T-helper 17 cell (primary cell): ENCODE data around the gene ZBTB7C. TPM values are rescaled to one million over a fixed set of nuclear protein-coding genes. Genes with fewer than 3 reads are reported as not detected.

ENCODE experiments used
- ATAC-seq: fragments of 150-1000 bp; cut with Tn5 transposase; 2 replicates; pipeline ENCODE4 v1.10.0; 2021; ENCODE audit warnings: mild to moderate bottlenecking, moderate library complexity
- DNase-seq, 3 donors: peaks; one replicate each; pipeline versions ENCODE4 v3.0.0 to v3.0.0-alpha.2; 2020 to 2021
- H3K9me3 ChIP-seq: one replicate; pipeline ENCODE4 v1.7.0; 2013; ENCODE audit warnings: low read length, mild to moderate bottlenecking; ENCODE audit not compliant: control insufficient read depth, poor library complexity, severe bottlenecking
- H3K27ac Mint-ChIP-seq: one replicate; pipeline ENCODE4 v1.8.0; 2022; ENCODE audit warnings: mild to moderate bottlenecking, moderate library complexity, mixed read lengths
- H3K27me3 Mint-ChIP-seq: one replicate; pipeline ENCODE4 v1.8.0; 2022; ENCODE audit warnings: mixed read lengths
- H3K36me3 Mint-ChIP-seq: one replicate; pipeline ENCODE4 v1.8.0; 2022; ENCODE audit warnings: low read depth, mixed read lengths
- H3K4me1 Mint-ChIP-seq: one replicate; pipeline ENCODE4 v1.8.0; 2022; ENCODE audit warnings: mild to moderate bottlenecking, mixed read lengths
- H3K4me3 Mint-ChIP-seq: one replicate; pipeline ENCODE4 v1.8.0; 2022; ENCODE audit warnings: mild to moderate bottlenecking, moderate library complexity, mixed read lengths
- total RNA-seq, 4 donors: library from RNA in 2 of 4; stranded (reverse) in 2 of 4; gene quantifications; one replicate each; pipeline ENCODE4 v1.2.3 and lab custom pipeline; 2022 to 2026

ZBTB7C gene
- total RNA-seq, 2 donors from 2014 or later, result 0.07 TPM; not detected in 1

DNA sequence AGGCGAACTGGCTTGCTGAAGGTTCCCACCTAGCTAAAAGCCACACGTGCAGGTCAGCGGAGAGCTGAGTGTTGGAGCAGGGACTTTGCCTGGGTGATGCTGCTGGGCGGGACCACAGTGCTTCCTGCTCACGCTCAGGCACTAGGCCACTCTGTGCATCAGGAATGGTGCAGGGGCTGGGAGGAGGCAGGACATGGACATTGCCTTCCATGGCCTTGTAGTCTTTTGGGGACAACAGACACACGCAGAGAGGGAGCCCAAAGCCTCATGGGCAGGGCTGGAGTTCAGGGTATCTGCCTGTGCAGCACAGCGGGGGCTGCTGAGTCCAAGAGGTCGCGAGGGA is 207.2 kb downstream of the ZBTB7C start:
- DNase-seq, result no peak
- Mint-ChIP-seq H3K27me3 (peaks cover 70% of the 10 kb centered on the region), H3K27ac (no peak overlapping the region), H3K4me3 (no peak overlapping the region), H3K36me3 (no peaks in the 10 kb centered on the region), H3K4me1 (no peaks in the 10 kb centered on the region)
- no peak for ATAC-seq
- H3K9me3 ChIP-seq, result no peaks in the 10 kb centered on the region

DNA sequence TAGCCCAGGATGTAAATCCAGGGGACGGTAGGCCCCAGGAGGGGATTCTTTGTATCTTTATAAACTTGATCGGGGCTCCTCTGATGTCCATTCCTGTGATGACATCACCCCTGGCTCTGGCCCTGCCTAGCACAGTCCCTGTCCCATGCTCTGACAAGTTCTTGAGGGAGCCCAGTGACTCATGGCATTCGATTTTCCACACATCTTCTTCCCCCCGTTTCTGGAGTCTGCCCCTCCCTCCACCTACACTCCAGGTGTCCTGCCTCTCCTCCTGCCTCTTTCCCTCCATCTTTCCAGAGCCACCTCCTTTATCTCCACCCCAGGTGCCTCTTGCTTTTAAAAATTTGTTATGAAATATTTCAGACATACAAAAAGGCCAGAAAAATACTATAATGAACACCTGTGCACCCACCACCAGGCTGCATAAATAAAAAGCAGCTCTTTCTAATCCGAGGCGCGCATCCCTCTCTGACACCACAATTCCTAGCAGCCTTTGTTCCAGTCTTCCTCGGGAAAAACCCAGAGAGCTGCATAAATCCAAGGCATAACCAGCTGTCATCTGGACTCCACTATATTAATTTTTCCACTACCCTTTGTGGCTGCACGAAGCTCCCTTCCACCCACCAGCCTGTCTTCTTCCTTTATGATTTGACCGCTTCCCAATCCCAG is 207.7 kb downstream of the ZBTB7C start:
- Mint-ChIP-seq H3K27me3 (peaks cover 65% of the 10 kb centered on the region), H3K27ac (no peak overlapping the region), H3K36me3 (no peaks in the 10 kb centered on the region), H3K4me3 (no peak overlapping the region), H3K4me1 (no peaks in the 10 kb centered on the region)
- DNase-seq, result no peak
- ATAC-seq, result no peak
- no peaks in the 10 kb centered on the region for H3K9me3 ChIP-seq

DNA sequence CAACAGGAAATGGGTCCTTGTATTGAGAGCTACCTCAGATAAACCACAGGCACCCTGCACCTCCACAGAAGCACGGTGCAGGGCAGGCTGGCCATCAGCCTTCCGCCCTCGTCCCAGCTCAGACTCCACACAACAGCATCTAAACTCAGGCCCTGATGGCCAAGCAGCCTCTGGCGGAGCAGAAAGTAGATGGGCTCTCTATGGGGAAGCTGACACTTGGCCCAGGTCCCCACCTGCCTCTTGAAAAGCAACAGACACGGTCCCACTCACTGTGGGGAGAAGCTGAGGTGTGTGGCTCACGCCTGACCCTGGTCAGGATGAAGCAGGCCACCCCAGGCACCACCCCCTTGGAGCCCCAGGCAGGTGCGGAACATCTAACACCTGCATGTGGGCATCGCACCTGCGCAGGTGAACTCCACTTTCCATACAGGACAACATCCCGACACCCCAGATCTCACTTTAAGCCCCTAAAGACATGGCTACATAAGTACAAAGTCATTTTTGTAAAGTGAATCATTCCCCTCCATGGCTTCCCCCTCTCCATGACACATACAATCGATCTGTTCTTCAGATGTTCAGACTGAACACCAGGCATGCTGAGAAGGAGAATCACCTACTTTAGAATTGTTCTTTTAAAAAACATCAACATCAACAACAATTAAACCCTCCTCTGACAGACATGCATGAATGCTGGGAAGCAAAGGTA is 208.4 kb downstream of the ZBTB7C start:
- no peak overlapping the region for H3K4me3 Mint-ChIP-seq
- H3K27me3 Mint-ChIP-seq, result peaks cover 63% of the 10 kb centered on the region
- no peak overlapping the region for H3K27ac Mint-ChIP-seq
- H3K4me1 Mint-ChIP-seq, result no peaks in the 10 kb centered on the region
- H3K9me3 ChIP-seq, result no peaks in the 10 kb centered on the region
- ATAC-seq (no peak), DNase-seq (no peak)
- H3K36me3 Mint-ChIP-seq, result no peaks in the 10 kb centered on the region

DNA sequence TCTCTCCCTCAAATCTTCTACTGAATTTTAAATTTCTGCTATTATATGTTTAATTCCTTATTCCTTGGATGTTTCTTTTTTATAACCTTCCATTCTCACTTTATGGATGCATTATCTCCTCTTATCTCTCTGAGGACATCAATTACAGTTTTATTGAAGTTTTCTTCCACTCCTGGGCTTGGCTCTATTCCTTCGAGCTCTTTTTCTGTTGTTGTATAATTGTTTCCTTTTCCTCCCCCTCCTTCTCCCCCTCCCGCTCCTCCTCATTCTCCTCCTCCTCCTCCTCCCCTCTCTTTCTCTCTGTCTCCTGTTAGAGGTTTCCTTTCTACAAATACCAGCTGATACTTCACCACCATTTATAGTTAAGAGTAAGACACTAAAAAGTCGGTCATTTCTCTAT is 209.8 kb downstream of the ZBTB7C start:
- H3K27ac Mint-ChIP-seq, result no peak overlapping the region
- no peak for DNase-seq
- H3K27me3 Mint-ChIP-seq, result peaks cover 62% of the 10 kb centered on the region
- H3K4me1 Mint-ChIP-seq, result no peaks in the 10 kb centered on the region
- H3K9me3 ChIP-seq, result no peaks in the 10 kb centered on the region
- H3K36me3 Mint-ChIP-seq, result no peaks in the 10 kb centered on the region
- no peak overlapping the region for H3K4me3 Mint-ChIP-seq
- no peak for ATAC-seq

DNA sequence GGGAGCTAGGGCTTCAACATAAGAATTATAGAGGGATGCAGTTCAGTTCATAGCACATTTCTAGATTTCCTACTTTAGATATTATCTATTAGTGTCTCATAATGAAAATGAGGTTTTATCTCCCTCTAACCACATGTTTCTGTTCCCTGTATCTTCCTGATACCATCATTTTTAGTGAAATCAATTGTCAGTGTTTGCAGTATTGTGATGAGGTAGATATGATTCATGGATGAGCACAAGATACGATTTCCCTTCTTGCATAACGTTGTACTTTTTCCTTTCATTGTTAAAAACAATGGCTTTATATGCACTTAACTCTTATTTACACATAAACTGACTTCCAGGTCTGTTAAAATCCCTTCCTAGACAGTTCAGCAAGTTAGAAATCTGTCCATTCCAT is 211.4 kb downstream of the ZBTB7C start:
- Mint-ChIP-seq H3K4me3 (no peak overlapping the region), H3K27ac (no peak overlapping the region), H3K4me1 (no peaks in the 10 kb centered on the region), H3K36me3 (no peaks in the 10 kb centered on the region), H3K27me3 (peaks cover 55% of the 10 kb centered on the region)
- ATAC-seq (no peak), DNase-seq (no peak)
- H3K9me3 ChIP-seq, result no peaks in the 10 kb centered on the region

DNA sequence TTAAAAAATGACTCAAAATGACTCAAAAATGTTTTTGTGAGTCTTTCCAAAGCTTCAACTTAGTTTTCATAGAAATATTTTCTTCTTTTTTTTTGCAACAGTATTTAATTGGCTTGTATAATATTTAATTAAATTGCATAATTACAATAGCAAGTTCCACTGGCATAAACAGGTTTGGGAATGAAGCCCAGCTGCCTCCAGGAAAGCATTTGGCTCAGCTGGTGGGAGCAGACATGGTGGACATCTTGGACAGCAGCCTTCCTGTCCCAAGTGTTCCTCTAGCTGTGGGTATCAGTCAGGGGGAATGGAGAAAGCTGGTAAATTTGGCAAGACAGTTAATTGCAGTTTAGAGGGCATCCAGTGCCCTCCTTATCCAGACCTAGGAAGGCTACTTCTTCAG is 213.4 kb downstream of the ZBTB7C start:
- Mint-ChIP-seq H3K27me3 (peaks cover 55% of the 10 kb centered on the region), H3K4me1 (no peaks in the 10 kb centered on the region), H3K27ac (no peak overlapping the region), H3K36me3 (no peaks in the 10 kb centered on the region), H3K4me3 (no peak overlapping the region)
- no peaks in the 10 kb centered on the region for H3K9me3 ChIP-seq
- DNase-seq (no peak), ATAC-seq (no peak)

DNA sequence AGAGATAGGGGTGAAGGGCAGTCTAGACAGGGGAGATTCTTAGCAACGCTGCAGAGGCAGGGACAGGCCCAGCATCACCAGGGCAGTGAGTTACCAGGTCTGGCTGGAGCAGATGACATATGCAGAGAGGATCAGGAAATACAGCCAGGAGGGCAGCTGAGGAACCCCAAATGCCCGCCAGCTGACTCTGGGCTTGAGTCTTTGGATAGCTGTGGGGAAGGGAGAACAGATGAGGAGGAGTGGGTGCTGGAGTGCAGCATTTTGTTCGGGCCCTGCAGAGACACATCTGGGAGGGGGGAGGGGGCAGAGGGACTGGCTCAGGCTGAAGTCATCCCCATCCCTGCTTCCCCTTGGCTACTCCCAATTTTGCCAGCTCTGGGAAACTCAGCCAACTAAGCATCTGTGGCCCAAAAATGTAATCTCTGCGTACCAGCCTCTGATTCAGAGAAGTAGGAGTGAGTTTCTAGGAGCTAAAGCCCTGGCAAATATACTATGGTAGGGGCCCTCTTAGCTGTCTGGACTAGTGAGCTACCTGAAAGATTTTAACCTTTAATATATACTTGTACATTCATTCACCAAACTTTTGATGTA is 214.5 kb downstream of the ZBTB7C start:
- Mint-ChIP-seq H3K27ac (no peak overlapping the region), H3K36me3 (peaks cover under 1% of the 10 kb centered on the region), H3K4me1 (no peaks in the 10 kb centered on the region), H3K4me3 (no peak overlapping the region), H3K27me3 (peaks cover 53% of the 10 kb centered on the region)
- no peak for DNase-seq
- no peaks in the 10 kb centered on the region for H3K9me3 ChIP-seq
- ATAC-seq, result no peak

DNA sequence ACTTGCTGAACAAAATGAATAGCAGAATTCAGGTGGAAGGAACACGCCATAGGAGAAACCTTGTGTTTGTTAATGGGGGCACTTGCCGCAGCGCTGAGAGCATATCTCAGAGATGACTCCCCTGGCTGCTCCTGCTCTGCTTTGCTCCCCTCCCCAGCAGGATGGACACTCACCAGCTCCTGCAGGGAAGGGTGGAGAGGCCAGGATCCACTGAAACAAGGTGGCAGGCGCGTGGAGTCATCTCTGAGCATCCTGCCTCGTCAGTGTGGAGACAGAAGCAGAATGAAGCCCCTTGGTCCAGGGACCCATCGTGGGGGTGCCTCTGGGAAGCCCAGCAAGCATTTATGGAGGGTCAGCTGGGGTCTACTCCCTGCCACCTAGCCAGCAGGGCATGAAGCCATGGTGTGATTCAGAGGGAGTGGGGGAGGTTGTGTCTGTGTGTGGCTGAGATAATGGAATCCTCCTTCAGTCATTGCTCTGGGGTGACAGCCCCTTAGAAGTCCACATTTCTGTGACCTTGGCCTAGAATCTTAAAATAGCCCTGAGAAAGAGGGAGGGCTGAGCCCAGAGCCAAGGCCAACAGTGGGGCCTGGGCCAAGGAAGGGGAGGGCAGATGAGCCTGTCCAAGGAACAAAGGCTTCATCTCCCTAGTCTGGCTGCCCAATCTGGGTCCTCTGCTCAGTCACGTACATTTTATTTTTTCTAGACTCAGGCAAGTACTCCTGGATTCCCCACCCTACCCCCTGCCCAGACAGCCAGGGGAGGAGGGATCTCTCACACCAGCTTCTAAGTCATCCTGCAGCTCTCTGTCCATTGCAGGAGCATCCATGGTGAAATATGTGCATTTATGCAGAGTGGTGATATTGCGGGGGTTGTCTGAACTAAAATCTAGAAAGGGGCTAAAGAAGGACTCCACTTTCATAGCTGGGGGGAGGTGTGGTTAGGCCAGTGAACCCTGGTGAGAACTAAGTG is 215.4 kb downstream of the ZBTB7C start:
- H3K9me3 ChIP-seq, result no peaks in the 10 kb centered on the region
- ATAC-seq (no peak), DNase-seq (no peak)
- Mint-ChIP-seq H3K36me3 (peaks cover 3% of the 10 kb centered on the region), H3K4me1 (no peaks in the 10 kb centered on the region), H3K27me3 (peaks cover 51% of the 10 kb centered on the region), H3K4me3 (no peak overlapping the region), H3K27ac (no peak overlapping the region)

DNA sequence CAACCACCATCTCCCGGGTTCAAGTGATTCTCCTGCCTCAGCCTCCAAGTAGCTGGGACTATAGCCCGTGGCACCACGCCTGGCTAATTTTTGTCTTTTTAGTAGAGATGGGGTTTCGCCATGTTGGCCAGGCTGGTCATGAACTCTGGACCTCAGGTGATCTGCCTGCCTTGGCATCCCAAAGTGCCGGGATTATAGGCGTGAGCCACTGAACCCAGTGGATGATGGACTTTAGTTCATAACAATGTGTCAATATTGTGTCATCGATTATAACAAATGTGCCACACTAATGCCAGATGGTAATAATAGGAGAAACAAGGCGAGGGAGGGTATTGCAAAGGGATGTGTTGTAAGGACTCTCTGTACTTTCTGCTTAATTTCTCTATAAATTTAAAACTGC is 216.6 kb downstream of the ZBTB7C start:
- H3K4me1 Mint-ChIP-seq, result no peaks in the 10 kb centered on the region
- H3K27me3 Mint-ChIP-seq, result peaks cover 47% of the 10 kb centered on the region
- no peak overlapping the region for H3K27ac Mint-ChIP-seq
- DNase-seq, result no peak
- no peak for ATAC-seq
- H3K4me3 Mint-ChIP-seq, result no peak overlapping the region
- H3K9me3 ChIP-seq, result no peaks in the 10 kb centered on the region
- H3K36me3 Mint-ChIP-seq, result peaks cover 3% of the 10 kb centered on the region

DNA sequence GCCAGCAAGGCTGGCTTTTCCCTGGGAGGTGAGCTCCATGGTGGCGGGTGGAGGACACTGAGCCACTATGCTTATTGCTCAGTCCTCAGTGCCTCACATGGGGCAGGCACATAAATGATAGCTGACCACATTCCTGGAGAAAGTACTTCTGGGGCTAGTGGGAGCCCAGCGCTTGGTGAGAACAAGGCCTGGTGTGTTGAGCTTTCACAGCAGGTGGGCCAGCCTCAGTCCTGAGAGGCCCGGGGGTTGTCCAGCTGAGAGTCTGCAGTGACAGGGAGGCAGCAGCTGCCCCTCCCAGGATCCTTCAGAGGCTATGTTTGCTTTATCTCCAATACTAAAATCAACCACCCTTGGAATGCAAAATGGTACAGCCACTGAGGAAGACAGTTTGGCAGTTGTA is 217.7 kb downstream of the ZBTB7C start:
- Mint-ChIP-seq H3K27ac (no peak overlapping the region), H3K27me3 (peaks cover 54% of the 10 kb centered on the region)
- no peak for ATAC-seq

DNA sequence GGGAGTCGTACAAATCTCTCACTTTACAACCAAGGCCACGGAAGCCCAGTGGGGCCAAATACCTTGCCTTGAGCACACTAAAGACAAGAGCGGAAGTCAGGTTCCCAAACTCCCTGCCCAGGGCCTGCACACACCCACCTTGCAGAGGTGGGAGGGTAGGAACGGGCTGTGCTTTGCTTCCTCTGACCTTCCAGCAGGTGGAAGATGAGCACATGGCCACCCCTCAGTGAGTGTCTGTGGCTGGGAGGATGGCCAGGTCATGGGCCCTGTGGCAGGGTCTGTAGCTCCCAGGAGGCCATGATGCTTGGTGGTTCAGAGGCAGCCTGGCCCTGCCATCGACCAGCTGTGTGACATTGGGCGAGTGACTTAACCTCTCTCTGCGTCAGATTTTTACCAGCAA is 218.2 kb downstream of the ZBTB7C start:
- H3K27me3 Mint-ChIP-seq, result peaks cover 59% of the 10 kb centered on the region
- H3K9me3 ChIP-seq, result no peaks in the 10 kb centered on the region
- DNase-seq (no peak), ATAC-seq (no peak)
- H3K4me3 Mint-ChIP-seq, result no peak overlapping the region
- H3K27ac Mint-ChIP-seq, result no peak overlapping the region
- peaks cover 3% of the 10 kb centered on the region for H3K36me3 Mint-ChIP-seq
- H3K4me1 Mint-ChIP-seq, result peaks cover 2% of the 10 kb centered on the region

More for the DNA sequence above, 217.7 kb downstream of the ZBTB7C start:
- H3K4me3 Mint-ChIP-seq, result no peak overlapping the region
- no peaks in the 10 kb centered on the region for H3K9me3 ChIP-seq
- peaks cover 3% of the 10 kb centered on the region for H3K36me3 Mint-ChIP-seq
- H3K4me1 Mint-ChIP-seq, result peaks cover 1% of the 10 kb centered on the region
- no peak for DNase-seq

DNA sequence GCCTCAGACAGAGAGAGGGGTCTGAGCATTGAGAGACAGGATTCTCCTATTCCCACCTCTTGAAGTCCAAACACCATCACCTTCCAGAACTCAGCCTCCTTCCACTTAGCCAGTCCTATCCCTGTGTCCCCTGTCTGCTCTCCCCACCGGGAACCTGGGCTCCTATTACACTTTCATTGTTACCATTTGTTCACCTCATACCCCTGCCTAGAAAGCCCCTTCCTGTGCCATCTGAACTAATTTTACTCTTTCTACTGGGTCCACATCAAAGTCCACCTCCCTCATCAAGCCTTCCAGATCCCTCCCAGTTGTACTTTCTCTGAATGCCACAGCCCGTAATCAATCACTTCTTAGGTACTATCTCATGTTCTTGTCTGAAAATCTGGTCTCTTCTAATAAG is 220.6 kb downstream of the ZBTB7C start:
- DNase-seq, result no peak

DNA sequence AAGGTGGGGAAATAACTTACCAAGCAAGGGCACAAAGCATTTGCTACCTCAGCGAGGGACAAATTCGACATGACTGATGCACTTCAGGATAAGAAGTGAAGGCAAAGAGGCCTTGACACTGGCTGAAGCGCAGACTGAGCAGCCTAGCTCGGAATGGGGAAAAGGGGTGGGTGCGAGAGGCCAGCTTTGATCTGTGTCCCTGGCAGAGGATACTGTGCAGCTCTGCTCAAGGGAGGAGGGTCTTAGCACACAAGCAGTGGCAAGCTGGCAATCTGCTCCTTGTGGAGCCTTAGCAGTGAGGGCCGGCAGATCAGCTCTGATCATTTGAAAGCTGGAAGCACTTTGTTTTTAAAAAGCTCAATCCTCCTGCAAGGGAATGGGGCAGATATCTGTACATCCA is 222.3 kb downstream of the ZBTB7C start:
- Mint-ChIP-seq H3K27ac (peak overlapping the region; percentile 9), H3K4me3 (no peak overlapping the region), H3K27me3 (peaks cover 72% of the 10 kb centered on the region), H3K36me3 (peaks cover 3% of the 10 kb centered on the region), H3K4me1 (peaks cover 8% of the 10 kb centered on the region)
- ATAC-seq (no peak), DNase-seq (no peak)
- no peaks in the 10 kb centered on the region for H3K9me3 ChIP-seq

More for the DNA sequence above, 220.6 kb downstream of the ZBTB7C start:
- no peaks in the 10 kb centered on the region for H3K9me3 ChIP-seq
- Mint-ChIP-seq H3K36me3 (peaks cover 3% of the 10 kb centered on the region), H3K4me1 (peaks cover 8% of the 10 kb centered on the region), H3K4me3 (no peak overlapping the region), H3K27me3 (peaks cover 79% of the 10 kb centered on the region), H3K27ac (no peak overlapping the region)
- ATAC-seq, result no peak
